Effector memory CD4-positive, alpha-beta T cell (primary cell): ENCODE measurements around the gene GMNN.
"Not testable (repeated sequence)": the region's sequence is repeated elsewhere in the genome, so short reads cannot be mapped to it uniquely, and the experiment has no call there.

Source experiments
- DNase-seq, 3 donors: peaks; one replicate each; pipeline ENCODE4 v3.0.0-alpha.2; 2020
- H3K27ac ChIP-seq: 2 replicates; pipeline ENCODE4 v1.7.0; 2013; ENCODE audit warnings: mild to moderate bottlenecking, low read length, moderate library complexity; ENCODE audit not compliant: insufficient read depth, poor library complexity, severe bottlenecking
- H3K27me3 ChIP-seq: replicated peaks from 2 replicates; pipeline ENCODE4 v1.7.0; 2013; ENCODE audit warnings: mild to moderate bottlenecking, low read length; ENCODE audit not compliant: insufficient read depth, control insufficient read depth, poor library complexity, severe bottlenecking
- H3K36me3 ChIP-seq: 2 replicates; pipeline ENCODE4 v1.7.0; 2013; ENCODE audit warnings: mild to moderate bottlenecking, low read length, moderate library complexity; ENCODE audit not compliant: control insufficient read depth, insufficient read depth
- H3K4me1 ChIP-seq: 2 replicates; pipeline ENCODE4 v1.7.0; 2013; ENCODE audit warnings: low read length, mild to moderate bottlenecking; ENCODE audit not compliant: control insufficient read depth, insufficient read depth, poor library complexity, severe bottlenecking
- H3K4me3 ChIP-seq: 2 replicates; pipeline ENCODE4 v1.7.0; 2013; ENCODE audit warnings: low read length, low read depth, mild to moderate bottlenecking; ENCODE audit not compliant: insufficient read depth, poor library complexity, severe bottlenecking
- H3K9me3 ChIP-seq: 2 replicates; pipeline ENCODE4 v1.7.0; 2013; ENCODE audit warnings: mild to moderate bottlenecking, low read length, moderate library complexity; ENCODE audit not compliant: control insufficient read depth
- total RNA-seq, 3 donors: gene quantifications; one replicate each; lab custom pipeline; 2026; lab: John Stamatoyannopoulos, UW

GMNN gene
- 6.0 to 11.5 (median 8.8) reads per million in 3 donors for total RNA-seq

DNA sequence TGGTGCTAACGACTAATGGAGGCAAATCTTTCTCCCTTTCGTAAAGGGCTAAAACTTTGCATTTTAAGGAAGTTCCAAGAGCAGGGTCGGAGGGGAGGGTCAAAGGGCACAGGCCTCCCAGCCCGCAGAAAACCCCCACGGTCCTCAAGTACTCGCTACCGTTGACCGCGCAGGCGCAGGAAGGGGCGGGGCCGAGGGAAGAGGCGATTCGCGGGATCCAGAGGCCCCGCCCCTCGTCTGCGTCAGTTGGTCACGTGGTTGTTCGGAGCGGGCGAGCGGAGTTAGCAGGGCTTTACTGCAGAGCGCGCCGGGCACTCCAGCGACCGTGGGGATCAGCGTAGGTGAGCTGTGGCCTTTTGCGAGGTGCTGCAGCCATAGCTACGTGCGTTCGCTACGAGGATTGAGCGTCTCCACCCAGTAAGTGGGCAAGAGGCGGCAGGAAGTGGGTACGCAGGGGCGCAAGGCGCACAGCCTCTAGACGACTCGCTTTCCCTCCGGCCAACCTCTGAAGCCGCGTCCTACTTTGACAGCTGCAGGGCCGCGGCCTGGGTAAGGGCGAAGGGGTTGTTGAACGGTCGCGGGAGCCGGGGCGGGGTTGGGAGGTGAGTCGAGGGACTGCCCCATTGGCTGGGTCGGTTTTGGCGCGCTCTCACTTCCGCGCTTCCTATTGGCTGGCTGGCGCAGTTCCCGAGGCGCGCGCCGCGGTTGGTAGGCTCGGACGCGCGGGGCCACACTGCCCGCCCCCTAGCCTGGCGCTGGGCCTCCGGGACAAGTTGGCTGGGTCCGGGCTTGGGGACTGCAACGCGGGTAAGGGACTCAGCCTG lies at the start of gene GMNN:
GMNN (plus strand) TSS at position 242 of the 824 bp plus-strand sequence. CDS start 2,310 bp downstream, outside the sequence.
- H3K4me3 ChIP-seq: peak within 1 kb of the TSS; percentile 96
- H3K9me3 ChIP-seq: no peaks in the 10 kb centered on the region
- peaks cover 7% of the 10 kb centered on the region for H3K4me1 ChIP-seq
- peak; percentile 94 to 98 (median 94) for DNase-seq
- no peaks in the 10 kb centered on the region for H3K36me3 ChIP-seq
- no peaks in the 10 kb centered on the region for H3K27me3 ChIP-seq
- peak within 1 kb of the TSS; percentile 85 for H3K27ac ChIP-seq

DNA sequence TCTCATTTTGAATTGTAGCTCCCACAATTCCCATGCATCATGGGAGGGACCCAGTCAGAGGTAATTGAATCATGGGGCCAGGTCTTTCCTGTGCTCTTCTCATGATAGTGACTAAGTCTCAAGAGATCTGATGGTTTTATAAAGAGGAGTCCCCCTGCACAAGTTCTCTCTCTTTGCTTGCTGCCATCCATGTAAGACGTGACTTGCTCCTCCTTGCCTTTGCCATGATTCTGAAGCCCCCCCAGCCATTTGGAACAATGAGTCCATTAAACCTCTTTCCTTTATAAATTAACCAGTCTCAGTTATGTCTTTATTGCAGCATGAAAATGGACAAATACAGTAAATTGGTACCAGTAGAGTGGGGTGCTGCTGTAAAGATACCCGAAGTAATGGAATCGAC lies 44.1 kb upstream of the GMNN start:
- H3K27ac ChIP-seq, H3K4me3 ChIP-seq, H3K36me3 ChIP-seq, DNase-seq, H3K27me3 ChIP-seq, H3K4me1 ChIP-seq, H3K9me3 ChIP-seq: not testable (repeated sequence)

DNA sequence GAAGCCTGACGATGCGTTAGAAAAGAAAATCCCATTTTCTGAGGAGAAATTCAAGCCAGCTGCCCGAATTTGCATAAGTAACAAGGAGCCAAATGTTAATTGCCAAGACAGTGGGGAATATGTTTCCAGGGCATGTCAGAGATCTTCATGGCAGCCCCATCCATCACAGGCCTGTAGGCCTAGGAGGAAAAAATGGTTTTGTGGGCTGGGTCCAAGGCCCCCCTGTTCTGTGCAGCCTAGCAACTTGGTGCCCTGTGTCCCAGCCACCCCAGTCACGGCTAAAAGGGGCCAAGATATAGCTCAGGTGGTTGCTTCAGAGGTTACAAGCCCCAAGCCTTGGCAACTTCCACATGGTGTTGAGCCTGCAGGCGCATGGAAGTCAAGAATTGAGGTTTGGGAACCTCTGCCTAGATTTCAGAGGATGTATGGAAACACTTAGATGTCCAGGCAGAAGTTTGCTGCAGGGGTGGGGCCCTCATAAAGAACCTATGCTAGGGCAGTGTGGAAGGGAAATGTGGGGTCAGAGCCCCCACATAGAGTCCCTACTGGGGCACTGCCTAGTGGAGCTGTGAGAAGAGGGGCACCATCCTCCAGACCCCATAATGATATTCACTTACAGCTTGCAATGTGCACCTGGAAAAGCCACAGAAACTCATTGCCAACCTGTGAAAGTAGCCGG lies 43.1 kb upstream of the GMNN start:
- not testable (repeated sequence) for H3K4me1 ChIP-seq, H3K9me3 ChIP-seq, H3K27me3 ChIP-seq, H3K36me3 ChIP-seq, H3K27ac ChIP-seq, H3K4me3 ChIP-seq, DNase-seq

DNA sequence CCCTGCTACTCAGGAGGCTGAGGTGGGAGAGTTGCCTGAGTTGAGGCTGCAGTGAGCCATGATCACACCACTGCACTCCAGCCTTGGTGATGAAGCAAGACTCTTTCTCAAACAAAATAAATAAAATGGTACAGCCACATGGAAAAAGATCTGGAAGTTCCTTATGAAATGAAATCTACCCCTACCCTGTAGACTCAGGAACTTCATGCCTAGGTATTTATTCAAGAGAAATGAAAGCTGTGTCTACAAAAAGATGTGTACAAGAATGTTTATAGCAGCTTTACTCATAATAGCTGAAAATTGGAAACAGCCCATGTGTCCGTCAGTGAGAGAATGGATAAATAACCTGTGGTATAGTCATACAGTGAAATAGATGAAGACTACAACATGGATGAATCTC lies 40.6 kb upstream of the GMNN start:
- Histone ChIP-seq H3K36me3 (no peaks in the 10 kb centered on the region), H3K4me1 (no peaks in the 10 kb centered on the region), H3K27ac (no peak overlapping the region)

DNA sequence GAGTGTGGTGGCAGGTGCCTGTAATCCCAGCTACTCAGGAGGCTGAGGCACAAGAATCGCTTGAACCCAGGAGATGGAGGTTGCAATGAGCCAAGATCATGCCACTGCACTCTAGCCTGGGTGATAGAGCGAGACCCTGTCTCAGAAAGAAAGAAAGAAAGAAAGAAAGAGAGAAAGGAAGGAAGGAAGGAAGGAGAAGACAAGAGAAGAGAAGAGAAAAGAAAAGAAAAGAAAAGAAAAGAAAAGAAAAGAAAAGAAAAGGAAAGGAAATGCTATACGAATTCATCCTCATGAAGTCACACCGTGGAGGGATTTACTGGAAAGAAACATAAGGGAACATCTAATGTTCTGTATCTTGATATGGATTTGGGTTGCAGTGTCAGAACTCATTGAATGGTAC lies 40.0 kb upstream of the GMNN start:
- not testable (repeated sequence) for H3K4me1 ChIP-seq, H3K9me3 ChIP-seq, H3K27ac ChIP-seq, H3K4me3 ChIP-seq, DNase-seq, H3K36me3 ChIP-seq, H3K27me3 ChIP-seq

More for the DNA sequence above, 40.6 kb upstream of the GMNN start:
- Histone ChIP-seq H3K4me3 (no peak overlapping the region), H3K27me3 (no peaks in the 10 kb centered on the region), H3K9me3 (no peaks in the 10 kb centered on the region)
- no peak for DNase-seq

DNA sequence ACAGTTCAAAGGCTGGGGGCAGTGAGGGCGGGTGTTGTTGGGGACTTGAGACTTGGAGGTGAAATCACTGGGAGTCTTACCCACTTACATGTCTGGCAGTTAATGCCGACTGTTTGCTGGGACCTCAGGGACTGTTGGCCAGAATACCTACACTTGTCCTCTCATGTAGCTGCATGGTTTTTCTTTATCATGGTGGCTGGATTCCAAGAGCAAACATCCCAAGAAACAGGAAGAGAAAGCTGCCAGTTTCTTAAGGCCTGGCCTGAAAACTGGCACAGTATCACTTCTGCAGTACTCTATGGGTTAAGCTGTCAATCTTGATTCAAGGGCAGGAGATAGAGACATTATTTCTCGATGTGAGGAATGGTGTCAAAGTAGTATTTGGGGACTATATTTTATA lies 36.0 kb upstream of the GMNN start:
- Histone ChIP-seq H3K27ac (no peak overlapping the region), H3K36me3 (no peaks in the 10 kb centered on the region), H3K4me1 (no peaks in the 10 kb centered on the region), H3K4me3 (no peak overlapping the region), H3K9me3 (no peaks in the 10 kb centered on the region), H3K27me3 (no peaks in the 10 kb centered on the region)
- DNase-seq: no peak

DNA sequence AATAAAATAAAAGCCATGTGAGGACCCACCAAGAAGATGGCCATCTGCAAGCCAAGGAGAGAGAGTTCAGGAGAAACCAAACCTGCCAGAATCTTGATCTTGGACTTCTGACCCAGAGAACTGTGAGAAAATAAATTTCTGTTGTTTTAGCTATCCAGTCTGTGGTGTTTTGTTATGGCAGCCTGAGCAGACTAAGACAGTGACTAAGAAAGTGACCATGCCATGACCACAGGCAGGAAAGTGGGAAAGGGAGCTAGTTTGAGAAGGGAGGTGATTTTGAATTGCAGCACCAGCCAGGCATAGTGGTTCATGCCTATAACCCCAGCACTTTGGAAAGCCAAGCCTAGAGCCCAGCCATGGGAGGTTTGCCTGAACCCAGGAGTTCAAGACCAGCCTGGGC lies 33.9 kb upstream of the GMNN start:
- Histone ChIP-seq H3K27ac (no peak overlapping the region), H3K9me3 (no peaks in the 10 kb centered on the region), H3K4me3 (no peak overlapping the region), H3K36me3 (no peaks in the 10 kb centered on the region), H3K27me3 (no peaks in the 10 kb centered on the region), H3K4me1 (no peaks in the 10 kb centered on the region)
- DNase-seq: no peak

DNA sequence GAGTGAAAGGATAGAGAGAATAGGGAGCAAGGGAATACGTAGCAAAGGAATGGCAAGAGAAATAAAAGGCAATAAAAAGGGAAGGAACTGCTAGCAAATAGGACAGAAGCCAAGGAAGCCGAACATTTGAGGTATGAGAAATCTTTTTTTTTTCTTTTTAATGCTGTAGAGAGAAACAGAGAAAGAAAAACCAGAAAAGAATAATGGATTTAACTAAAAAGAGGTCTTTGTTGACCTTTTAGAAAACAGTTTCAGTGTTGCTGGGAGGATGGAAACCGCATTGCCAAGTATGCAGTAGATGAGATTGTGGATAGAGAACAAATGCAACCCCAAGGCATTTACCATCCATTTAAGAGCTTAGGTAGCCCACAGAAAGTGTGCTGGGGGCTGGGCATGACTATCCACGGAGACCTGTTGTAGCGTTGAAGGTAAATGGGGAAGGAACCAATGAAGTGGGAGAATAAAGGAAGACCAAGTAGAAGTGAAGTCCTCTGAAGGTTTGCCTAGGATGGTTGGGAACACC lies 32.5 kb upstream of the GMNN start:
- no peak for DNase-seq
- H3K27ac ChIP-seq: no peak overlapping the region
- H3K4me3 ChIP-seq: no peak overlapping the region
- H3K27me3 ChIP-seq: no peaks in the 10 kb centered on the region
- H3K4me1 ChIP-seq: no peaks in the 10 kb centered on the region
- no peaks in the 10 kb centered on the region for H3K9me3 ChIP-seq
- H3K36me3 ChIP-seq: no peaks in the 10 kb centered on the region

DNA sequence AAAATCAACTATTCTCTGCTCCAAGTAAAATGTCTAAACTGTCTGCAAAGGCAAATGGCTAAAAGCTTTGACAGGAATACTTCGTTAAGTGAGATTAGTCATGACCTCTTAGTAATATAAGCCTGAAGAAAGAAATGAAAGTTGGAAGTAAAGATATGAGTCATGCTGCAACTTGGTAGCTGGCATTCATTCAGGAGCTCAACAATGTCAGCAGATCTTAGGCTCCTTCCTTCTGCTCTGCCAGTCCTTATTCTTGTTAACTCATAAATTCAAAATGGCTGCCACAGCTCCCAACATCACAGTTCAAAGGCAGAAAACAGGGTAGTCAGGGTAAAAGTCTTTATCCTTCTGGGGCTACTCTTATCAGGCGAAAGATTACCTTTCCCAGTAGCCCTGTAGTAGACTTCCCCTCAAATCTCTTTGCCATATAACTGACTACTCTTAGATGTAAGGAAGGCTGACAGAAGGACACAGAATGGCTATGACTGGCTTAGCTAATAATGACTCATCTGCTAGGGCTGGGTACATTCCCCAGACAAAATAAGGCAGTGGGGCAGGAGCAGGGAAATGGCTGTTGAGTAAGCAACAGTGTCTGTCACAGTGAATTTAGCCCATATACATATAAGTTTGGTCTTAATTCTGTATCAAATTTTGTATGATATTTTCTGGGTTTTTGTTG lies 31.3 kb upstream of the GMNN start:
- no peak overlapping the region for H3K4me3 ChIP-seq
- H3K27me3 ChIP-seq: no peaks in the 10 kb centered on the region
- no peak overlapping the region for H3K27ac ChIP-seq
- no peaks in the 10 kb centered on the region for H3K4me1 ChIP-seq
- H3K9me3 ChIP-seq: no peaks in the 10 kb centered on the region
- H3K36me3 ChIP-seq: no peaks in the 10 kb centered on the region
- no peak for DNase-seq

DNA sequence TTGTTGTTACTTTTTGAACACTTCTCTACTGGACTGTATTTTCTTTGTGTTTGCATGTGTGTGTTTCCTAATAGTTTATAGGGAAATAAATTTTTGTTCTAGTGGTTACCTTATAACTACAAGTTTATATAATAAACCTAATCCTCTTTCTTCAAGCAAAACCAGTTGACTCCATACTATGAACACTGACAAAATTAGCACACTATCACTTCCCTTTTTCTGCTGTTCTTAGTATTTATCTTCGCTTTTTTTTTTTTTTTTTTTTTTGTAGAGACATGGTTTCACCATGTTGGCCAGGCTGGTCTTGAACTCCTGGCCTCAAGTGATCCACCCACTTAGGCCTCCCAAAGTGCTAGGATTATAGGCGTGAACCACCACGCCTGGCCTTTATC lies 30.8 kb upstream of the GMNN start:
- Histone ChIP-seq H3K36me3 (no peaks in the 10 kb centered on the region), H3K27ac (no peak overlapping the region), H3K27me3 (no peaks in the 10 kb centered on the region), H3K9me3 (no peaks in the 10 kb centered on the region), H3K4me3 (no peak overlapping the region), H3K4me1 (no peaks in the 10 kb centered on the region)
- DNase-seq: no peak
